ENCODE measurements around the gene NUDCD3.
"Not testable (repeated sequence)": the region's sequence is repeated elsewhere in the genome, so short reads cannot be mapped to it uniquely, and the experiment has no call there.

The NUDCD3 gene

GRCh38 chr7:44441079-44441478 lies 49.4 kb downstream of the NUDCD3 start:
- no peak for DNase-seq

- DNase-seq: no peak
Measured at GRCh38 chr7:44440577-44441078, 49.8 kb downstream of the NUDCD3 start.

GRCh38 chr7:44439926-44440325 lies 50.5 kb downstream of the NUDCD3 start:
- no peak for DNase-seq

GRCh38 chr7:44438816-44439215 lies 51.6 kb downstream of the NUDCD3 start:
- DNase-seq: no peak

GRCh38 chr7:44434201-44434600 lies 56.3 kb downstream of the NUDCD3 start:
- DNase-seq: no peak

GRCh38 chr7:44433255-44434022 lies 57.0 kb downstream of the NUDCD3 start:
- DNase-seq: no peak

- no peak for DNase-seq
Measured at GRCh38 chr7:44432381-44432977, 58.0 kb downstream of the NUDCD3 start.

- no peak for DNase-seq
Measured at GRCh38 chr7:44431091-44431608, 59.3 kb downstream of the NUDCD3 start.

- DNase-seq: no peak
Measured at GRCh38 chr7:44430054-44430453, 60.4 kb downstream of the NUDCD3 start.

GRCh38 chr7:44424762-44425161 lies 65.7 kb downstream of the NUDCD3 start:
- not testable (repeated sequence) for DNase-seq

GRCh38 chr7:44416941-44417340 lies 73.5 kb downstream of the NUDCD3 start:
- no peak for DNase-seq

GRCh38 chr7:44415510-44415909 lies 74.9 kb downstream of the NUDCD3 start:
- DNase-seq: no peak

GRCh38 chr7:44415047-44415446 lies 75.4 kb downstream of the NUDCD3 start:
- DNase-seq: no peak

- no peak for DNase-seq
Measured at GRCh38 chr7:44411306-44411705, 79.2 kb downstream of the NUDCD3 start.

- no peak for DNase-seq
Measured at GRCh38 chr7:44408596-44408995, 81.9 kb downstream of the NUDCD3 start.

GRCh38 chr7:44403775-44404174 lies 86.7 kb downstream of the NUDCD3 start:
- DNase-seq: no peak

- DNase-seq: no peak
Measured at GRCh38 chr7:44403176-44403759, 87.2 kb downstream of the NUDCD3 start.

GRCh38 chr7:44402401-44403060 lies 87.9 kb downstream of the NUDCD3 start:
- no peak for DNase-seq

- DNase-seq: no peak
Measured at GRCh38 chr7:44401692-44402091, 88.8 kb downstream of the NUDCD3 start.

- no peak for DNase-seq
Measured at GRCh38 chr7:44400033-44400511, 90.4 kb downstream of the NUDCD3 start.

- DNase-seq: peak; percentile 96
Measured at GRCh38 chr7:44398953-44399574, 91.4 kb downstream of the NUDCD3 start.

GRCh38 chr7:44398511-44398911 lies 91.9 kb downstream of the NUDCD3 start:
- peak; percentile 81 for DNase-seq

Data from DMS 273 treated with DMSO at 0.1 percent for 48 hours (cell line).